KMS-11 (cell line): Measurements from ENCODE around the gene CRACR2A.

Experiments
- H2AFZ ChIP-seq: fragments of 200-600 bp; sonication (generic); 2 replicates; pipeline ENCODE4 v1.6.1; 2016; ENCODE audit warnings: antibody characterized with exemption, mixed run types, low read depth
- H3K27ac ChIP-seq: fragments of 200-600 bp; sonication (generic); 2 replicates; pipeline ENCODE4 v1.6.1; 2016; ENCODE audit warnings: mild to moderate bottlenecking, mixed run types
- H3K27me3 ChIP-seq: fragments of 200-600 bp; sonication (generic); 2 replicates; pipeline ENCODE4 v1.6.1; 2017; ENCODE audit warnings: mild to moderate bottlenecking, low read depth, mixed run types, moderate library complexity; ENCODE audit not compliant: insufficient read depth
- H3K36me3 ChIP-seq: fragments of 200-600 bp; sonication (generic); 2 replicates; pipeline ENCODE4 v1.6.1; 2017; ENCODE audit warnings: mild to moderate bottlenecking, mixed run types; ENCODE audit not compliant: insufficient read depth
- H3K4me1 ChIP-seq: fragments of 200-600 bp; sonication (generic); 2 replicates; pipeline ENCODE4 v1.6.1; 2016; ENCODE audit warnings: mild to moderate bottlenecking, low read depth, mixed run types; ENCODE audit not compliant: poor library complexity, severe bottlenecking
- H3K4me2 ChIP-seq: fragments of 200-600 bp; sonication (generic); 2 replicates; pipeline ENCODE4 v1.7.0; 2016; ENCODE audit warnings: mild to moderate bottlenecking, mixed run types
- H3K4me3 ChIP-seq: fragments of 200-600 bp; sonication (generic); IDR thresholded peaks from 2 replicates; pipeline ENCODE4 v1.6.1; 2017; ENCODE audit warnings: low read depth, low read length, mixed read lengths; ENCODE audit not compliant: insufficient read depth
- H3K79me2 ChIP-seq: fragments of 200-600 bp; sonication (generic); 2 replicates; pipeline ENCODE4 v1.6.1; 2016; ENCODE audit warnings: low read depth, mixed run types; ENCODE audit not compliant: insufficient read depth
- H3K9ac ChIP-seq: fragments of 200-600 bp; sonication (generic); 2 replicates; pipeline ENCODE4 v1.6.1; 2016; ENCODE audit warnings: mild to moderate bottlenecking, mixed run types
- H4K20me1 ChIP-seq: fragments of 200-600 bp; sonication (generic); 2 replicates; pipeline ENCODE4 v1.6.1; 2016; ENCODE audit warnings: mild to moderate bottlenecking, mixed run types; ENCODE audit not compliant: insufficient read depth
- TF ChIP-seq, protein P1 (sequence below): fragments of 200-600 bp; sonication (generic); conservative IDR thresholded peaks from 2 replicates; pipeline ENCODE4 v1.6.1; 2017; ENCODE audit warnings: low read depth, mild to moderate bottlenecking, antibody characterized with exemption, low read length, moderate library complexity, mixed read lengths

CRACR2A gene

DNA sequence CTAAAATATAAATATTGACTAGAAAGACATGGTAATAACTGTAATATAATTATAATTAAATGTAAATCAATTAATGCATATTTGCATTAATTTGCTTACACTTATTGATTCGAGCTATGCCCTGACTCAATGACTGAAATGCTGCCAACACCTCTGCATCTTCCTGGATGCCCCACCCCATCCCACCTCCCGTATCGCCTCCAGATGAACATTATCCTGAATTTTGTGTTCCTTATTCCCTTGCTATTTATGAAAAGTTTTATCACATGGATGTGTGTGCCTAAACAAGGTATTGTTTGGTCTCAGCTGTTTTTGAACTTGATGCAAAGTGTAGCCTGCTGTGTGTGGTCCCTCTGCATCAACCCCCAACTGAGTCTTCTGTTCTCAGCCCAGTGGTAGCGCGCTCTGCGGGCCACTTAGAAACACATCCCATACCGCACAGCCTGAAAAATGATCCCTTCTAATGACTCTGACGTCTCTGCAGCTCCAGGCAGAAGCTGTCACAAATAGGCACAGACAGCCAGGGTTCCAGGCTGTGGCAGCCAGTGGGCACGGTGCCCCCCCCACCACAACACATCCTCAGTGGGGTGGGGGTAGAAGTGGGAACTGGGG, 165.4 kb downstream of the CRACR2A start:
- no peak overlapping the region for H3K9ac ChIP-seq
- TF ChIP-seq, protein P1, sequence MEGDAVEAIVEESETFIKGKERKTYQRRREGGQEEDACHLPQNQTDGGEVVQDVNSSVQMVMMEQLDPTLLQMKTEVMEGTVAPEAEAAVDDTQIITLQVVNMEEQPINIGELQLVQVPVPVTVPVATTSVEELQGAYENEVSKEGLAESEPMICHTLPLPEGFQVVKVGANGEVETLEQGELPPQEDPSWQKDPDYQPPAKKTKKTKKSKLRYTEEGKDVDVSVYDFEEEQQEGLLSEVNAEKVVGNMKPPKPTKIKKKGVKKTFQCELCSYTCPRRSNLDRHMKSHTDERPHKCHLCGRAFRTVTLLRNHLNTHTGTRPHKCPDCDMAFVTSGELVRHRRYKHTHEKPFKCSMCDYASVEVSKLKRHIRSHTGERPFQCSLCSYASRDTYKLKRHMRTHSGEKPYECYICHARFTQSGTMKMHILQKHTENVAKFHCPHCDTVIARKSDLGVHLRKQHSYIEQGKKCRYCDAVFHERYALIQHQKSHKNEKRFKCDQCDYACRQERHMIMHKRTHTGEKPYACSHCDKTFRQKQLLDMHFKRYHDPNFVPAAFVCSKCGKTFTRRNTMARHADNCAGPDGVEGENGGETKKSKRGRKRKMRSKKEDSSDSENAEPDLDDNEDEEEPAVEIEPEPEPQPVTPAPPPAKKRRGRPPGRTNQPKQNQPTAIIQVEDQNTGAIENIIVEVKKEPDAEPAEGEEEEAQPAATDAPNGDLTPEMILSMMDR, result no peak
- H4K20me1 ChIP-seq, result no peaks in the 10 kb centered on the region
- H3K27me3 ChIP-seq, result no peaks in the 10 kb centered on the region
- no peak overlapping the region for H3K27ac ChIP-seq
- H3K36me3 ChIP-seq, result no peaks in the 10 kb centered on the region
- no peak overlapping the region for H3K4me2 ChIP-seq
- no peak overlapping the region for H2AFZ ChIP-seq
- no peaks in the 10 kb centered on the region for H3K4me1 ChIP-seq
- H3K79me2 ChIP-seq, result no peaks in the 10 kb centered on the region
- H3K4me3 ChIP-seq, result no peak overlapping the region

DNA sequence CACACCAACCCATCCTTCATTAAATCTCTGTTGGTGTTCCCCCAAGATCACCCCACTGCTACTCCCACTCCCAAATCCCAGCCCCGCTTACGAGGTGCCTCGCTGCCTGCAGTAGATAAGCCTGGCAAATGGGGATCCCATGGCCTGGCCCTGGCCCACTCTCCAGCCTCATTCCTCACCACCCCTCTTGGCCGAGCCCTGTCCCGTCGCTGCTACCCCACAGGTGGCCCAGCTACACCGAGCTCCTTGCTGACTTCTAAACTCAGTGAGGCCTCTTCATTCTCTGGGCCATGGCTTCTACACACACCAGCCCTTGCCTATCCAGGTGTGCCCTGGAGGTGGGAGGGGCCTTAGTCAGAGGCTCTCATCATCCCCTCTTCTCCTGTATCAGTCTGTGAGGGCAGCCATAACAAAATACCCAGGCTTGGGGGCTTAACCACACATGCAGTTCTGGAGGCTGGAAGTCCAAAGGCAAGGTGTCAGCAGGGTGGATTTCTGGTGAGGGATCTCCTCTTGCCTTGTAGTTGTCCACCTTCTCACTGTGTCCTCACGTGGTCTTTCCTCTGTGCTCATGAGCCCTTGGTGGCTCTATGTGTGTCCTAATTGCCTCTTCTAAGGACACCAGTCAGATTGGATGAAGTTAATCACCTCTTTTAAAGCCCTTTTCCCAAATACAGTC, 169.1 kb downstream of the CRACR2A start:
- H3K9ac ChIP-seq, result no peak overlapping the region
- no peak overlapping the region for H3K27ac ChIP-seq
- H3K27me3 ChIP-seq, result no peaks in the 10 kb centered on the region
- no peak overlapping the region for H3K4me3 ChIP-seq
- no peak overlapping the region for H2AFZ ChIP-seq
- H3K4me2 ChIP-seq, result no peak overlapping the region
- no peaks in the 10 kb centered on the region for H3K4me1 ChIP-seq
- H3K36me3 ChIP-seq, result no peaks in the 10 kb centered on the region
- H3K79me2 ChIP-seq, result no peaks in the 10 kb centered on the region
- H4K20me1 ChIP-seq, result no peaks in the 10 kb centered on the region
- TF ChIP-seq, protein P1, result no peak

DNA sequence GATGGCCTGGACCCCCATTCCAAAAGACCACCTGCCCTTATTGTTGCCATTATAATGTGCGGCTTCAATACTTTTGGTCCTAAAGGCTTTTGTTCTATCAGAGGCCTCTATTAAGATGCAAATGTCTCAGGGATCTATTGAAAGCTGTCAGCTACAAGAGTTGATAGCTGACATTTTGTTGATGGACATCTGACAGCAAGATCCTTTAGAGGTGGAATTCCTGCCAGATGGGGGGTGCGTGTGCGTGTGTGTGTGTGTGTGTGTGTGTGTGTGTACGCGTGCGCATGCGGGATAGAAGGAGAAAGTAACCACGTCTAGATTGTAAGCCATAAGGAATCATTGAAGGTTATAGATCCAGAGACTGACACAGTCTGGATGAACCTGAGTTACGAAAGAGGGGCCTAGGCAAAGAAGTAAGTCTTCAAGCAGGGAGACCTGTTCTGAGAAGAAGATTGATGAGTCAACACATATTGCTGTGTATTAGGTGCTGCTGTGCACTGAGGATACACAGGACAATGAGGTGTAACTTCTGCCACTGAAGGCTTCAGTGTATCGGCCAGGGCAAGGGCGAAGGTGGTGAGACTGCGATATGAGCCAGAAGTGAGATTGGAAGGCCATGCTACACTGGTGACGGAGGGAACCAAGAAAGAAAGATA, 172.7 kb downstream of the CRACR2A start:
- Histone ChIP-seq H3K36me3 (no peaks in the 10 kb centered on the region), H3K27ac (no peak overlapping the region), H3K4me2 (no peak overlapping the region), H3K4me1 (no peaks in the 10 kb centered on the region), H4K20me1 (no peaks in the 10 kb centered on the region), H3K27me3 (no peaks in the 10 kb centered on the region), H3K9ac (no peak overlapping the region), H2AFZ (no peak overlapping the region), H3K4me3 (no peak overlapping the region), H3K79me2 (no peaks in the 10 kb centered on the region)
- TF ChIP-seq, protein P1, result no peak

DNA sequence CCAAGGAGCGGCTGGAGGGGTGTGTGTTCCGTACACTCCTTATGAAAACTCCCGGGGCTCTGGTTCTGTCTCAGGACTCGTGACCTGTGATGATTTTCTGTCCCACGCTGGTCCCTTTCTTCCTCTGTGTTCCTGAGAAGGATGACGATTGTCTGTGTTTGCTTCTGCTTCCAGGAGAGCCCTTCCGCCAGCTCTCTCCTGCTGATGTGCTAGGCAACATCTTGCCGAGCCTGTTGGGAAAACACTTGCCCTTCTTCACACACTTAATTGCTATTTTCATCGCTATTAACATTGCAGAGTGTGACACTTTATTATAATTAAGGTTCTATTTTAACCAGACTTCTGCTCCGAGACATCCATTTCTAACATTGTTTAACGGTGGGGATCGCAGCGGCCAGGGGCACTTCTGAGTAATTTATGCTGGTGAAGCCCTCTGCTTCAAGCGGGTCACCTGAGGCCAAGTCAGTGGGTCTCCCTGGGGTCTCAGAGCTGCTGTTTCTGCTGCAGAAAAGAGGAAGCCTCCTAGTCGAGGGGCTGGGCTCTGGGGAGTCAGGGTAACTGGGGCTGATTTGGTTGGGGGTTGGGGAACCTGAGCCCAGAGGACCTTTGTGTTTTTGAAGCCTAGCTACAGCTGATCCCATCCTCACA, 173.3 kb downstream of the CRACR2A start:
- H3K4me3 ChIP-seq, result no peak overlapping the region
- H3K4me1 ChIP-seq, result no peaks in the 10 kb centered on the region
- no peaks in the 10 kb centered on the region for H4K20me1 ChIP-seq
- H3K27ac ChIP-seq, result no peak overlapping the region
- TF ChIP-seq, protein P1, result no peak
- no peaks in the 10 kb centered on the region for H3K36me3 ChIP-seq
- no peaks in the 10 kb centered on the region for H3K79me2 ChIP-seq
- no peak overlapping the region for H3K4me2 ChIP-seq
- H2AFZ ChIP-seq, result no peak overlapping the region
- H3K27me3 ChIP-seq, result no peaks in the 10 kb centered on the region
- no peak overlapping the region for H3K9ac ChIP-seq
